CMK (cell line): Measurements from ENCODE around the gene TBX20.

Source experiments
- DNase-seq: peaks from one replicate; pipeline ENCODE4 v3.0.0-alpha.2; 2010; ENCODE audit warnings: low read depth

The TBX20 gene

GRCh38 chr7:35253710-35254495, at the start of gene TBX20:
Gene TBX20, minus strand, starts transcription at chr7:35254100. Its CDS starts 480 bp downstream, at chr7:35253620.
- DNase-seq = no peak

GRCh38 chr7:35289376-35289775, 35.5 kb upstream of the TBX20 start:
- no peak for DNase-seq

GRCh38 chr7:35286986-35287385, 33.1 kb upstream of the TBX20 start:
- DNase-seq = no peak

- no peak for DNase-seq
Observed at GRCh38 chr7:35286422-35286821, 32.5 kb upstream of the TBX20 start.

GRCh38 chr7:35285799-35286198, 31.9 kb upstream of the TBX20 start:
- no peak for DNase-seq

- no peak for DNase-seq
Observed at GRCh38 chr7:35280902-35281301, 27.0 kb upstream of the TBX20 start.

- DNase-seq = no peak
Observed at GRCh38 chr7:35277359-35277758, 23.5 kb upstream of the TBX20 start.

GRCh38 chr7:35272246-35272645, 18.3 kb upstream of the TBX20 start:
- DNase-seq = no peak

- DNase-seq = no peak
Observed at GRCh38 chr7:35268953-35269352, 15.1 kb upstream of the TBX20 start.

GRCh38 chr7:35267411-35267810, 13.5 kb upstream of the TBX20 start:
- no peak for DNase-seq

- DNase-seq = no peak
Observed at GRCh38 chr7:35263396-35263795, 9.5 kb upstream of the TBX20 start.

GRCh38 chr7:35261476-35262285, 7.8 kb upstream of the TBX20 start:
- no peak for DNase-seq

- no peak for DNase-seq
Observed at GRCh38 chr7:35261041-35261440, 7.1 kb upstream of the TBX20 start.

- no peak for DNase-seq
Observed at GRCh38 chr7:35260246-35260645, 6.3 kb upstream of the TBX20 start.

- DNase-seq = no peak
Observed at GRCh38 chr7:35259523-35259908, 5.6 kb upstream of the TBX20 start.

GRCh38 chr7:35258868-35259522, 5.1 kb upstream of the TBX20 start:
- no peak for DNase-seq

- no peak for DNase-seq
Observed at GRCh38 chr7:35258125-35258867, 4.4 kb upstream of the TBX20 start.

- no peak for DNase-seq
Observed at GRCh38 chr7:35257251-35258124, 3.6 kb upstream of the TBX20 start.

GRCh38 chr7:35256256-35257175, 2.6 kb upstream of the TBX20 start:
- no peak for DNase-seq
